Ishikawa (cell line): ENCODE data around the gene KRTAP20-1.

Experiments used
- CEBPB ChIP-seq: IDR thresholded peaks from 2 replicates; pipeline ENCODE4 v1.6.1; 2012
- CREB1 ChIP-seq: IDR thresholded peaks from 2 replicates; pipeline ENCODE4 v1.6.1; 2012; ENCODE audit warnings: low read depth
- EP300 ChIP-seq: IDR thresholded peaks from 2 replicates; pipeline ENCODE4 v1.6.1; 2012; ENCODE audit warnings: borderline replicate concordance
- FOXM1 ChIP-seq: IDR thresholded peaks from 2 replicates; pipeline ENCODE4 v1.6.1; 2012; ENCODE audit warnings: low read depth, borderline replicate concordance
- RAD21 ChIP-seq: IDR thresholded peaks from 2 replicates; pipeline ENCODE4 v1.6.1; 2012; ENCODE audit warnings: low read depth
- TAF1 ChIP-seq: IDR thresholded peaks from 2 replicates; pipeline ENCODE4 v1.6.1; 2012; ENCODE audit warnings: low read depth, mild to moderate bottlenecking
- TCF12 ChIP-seq: IDR thresholded peaks from 2 replicates; pipeline ENCODE4 v1.6.1; 2012; ENCODE audit warnings: low read depth
- TEAD4 ChIP-seq: IDR thresholded peaks from 2 replicates; pipeline ENCODE4 v1.6.1; 2012
- YY1 ChIP-seq: IDR thresholded peaks from 2 replicates; pipeline ENCODE4 v1.6.1; 2012; ENCODE audit warnings: low read depth
- ZBTB7A ChIP-seq: IDR thresholded peaks from 2 replicates; pipeline ENCODE4 v1.6.1; 2012; ENCODE audit warnings: low read depth
- TF ChIP-seq, protein P1 (sequence below): IDR thresholded peaks from 2 replicates; pipeline ENCODE4 v1.6.1; 2012
- TF ChIP-seq, protein P2 (sequence below): IDR thresholded peaks from 2 replicates; pipeline ENCODE4 v1.6.1; 2012; ENCODE audit warnings: low read depth, mild to moderate bottlenecking

DNA sequence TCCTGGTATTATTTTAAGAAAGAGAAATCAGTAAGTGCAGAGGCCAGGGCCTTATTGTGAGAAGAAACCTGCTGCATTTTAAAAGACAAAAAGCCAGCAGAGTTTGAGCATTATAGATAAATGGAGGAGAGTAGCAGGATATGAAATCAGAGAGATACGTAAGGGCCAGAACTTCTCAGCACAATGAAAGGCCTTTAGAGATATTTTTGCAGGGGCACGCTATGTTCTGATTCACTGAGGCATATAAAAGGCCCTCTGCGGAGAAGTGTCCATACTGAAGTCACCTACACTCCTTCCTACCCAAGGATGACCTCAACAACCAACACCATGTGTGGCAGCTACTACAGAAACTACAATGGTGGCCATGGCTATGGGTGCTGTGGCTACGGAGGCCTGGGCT, 24.1 kb upstream of the KRTAP20-1 start, which contains the start of gene KRTAP6-3:
- no peak for TF ChIP-seq RAD21
- TF ChIP-seq, protein P1, sequence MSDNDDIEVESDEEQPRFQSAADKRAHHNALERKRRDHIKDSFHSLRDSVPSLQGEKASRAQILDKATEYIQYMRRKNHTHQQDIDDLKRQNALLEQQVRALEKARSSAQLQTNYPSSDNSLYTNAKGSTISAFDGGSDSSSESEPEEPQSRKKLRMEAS: no peak
- TF ChIP-seq YY1: no peak
- no peak for TF ChIP-seq TAF1
- TF ChIP-seq, protein P2, sequence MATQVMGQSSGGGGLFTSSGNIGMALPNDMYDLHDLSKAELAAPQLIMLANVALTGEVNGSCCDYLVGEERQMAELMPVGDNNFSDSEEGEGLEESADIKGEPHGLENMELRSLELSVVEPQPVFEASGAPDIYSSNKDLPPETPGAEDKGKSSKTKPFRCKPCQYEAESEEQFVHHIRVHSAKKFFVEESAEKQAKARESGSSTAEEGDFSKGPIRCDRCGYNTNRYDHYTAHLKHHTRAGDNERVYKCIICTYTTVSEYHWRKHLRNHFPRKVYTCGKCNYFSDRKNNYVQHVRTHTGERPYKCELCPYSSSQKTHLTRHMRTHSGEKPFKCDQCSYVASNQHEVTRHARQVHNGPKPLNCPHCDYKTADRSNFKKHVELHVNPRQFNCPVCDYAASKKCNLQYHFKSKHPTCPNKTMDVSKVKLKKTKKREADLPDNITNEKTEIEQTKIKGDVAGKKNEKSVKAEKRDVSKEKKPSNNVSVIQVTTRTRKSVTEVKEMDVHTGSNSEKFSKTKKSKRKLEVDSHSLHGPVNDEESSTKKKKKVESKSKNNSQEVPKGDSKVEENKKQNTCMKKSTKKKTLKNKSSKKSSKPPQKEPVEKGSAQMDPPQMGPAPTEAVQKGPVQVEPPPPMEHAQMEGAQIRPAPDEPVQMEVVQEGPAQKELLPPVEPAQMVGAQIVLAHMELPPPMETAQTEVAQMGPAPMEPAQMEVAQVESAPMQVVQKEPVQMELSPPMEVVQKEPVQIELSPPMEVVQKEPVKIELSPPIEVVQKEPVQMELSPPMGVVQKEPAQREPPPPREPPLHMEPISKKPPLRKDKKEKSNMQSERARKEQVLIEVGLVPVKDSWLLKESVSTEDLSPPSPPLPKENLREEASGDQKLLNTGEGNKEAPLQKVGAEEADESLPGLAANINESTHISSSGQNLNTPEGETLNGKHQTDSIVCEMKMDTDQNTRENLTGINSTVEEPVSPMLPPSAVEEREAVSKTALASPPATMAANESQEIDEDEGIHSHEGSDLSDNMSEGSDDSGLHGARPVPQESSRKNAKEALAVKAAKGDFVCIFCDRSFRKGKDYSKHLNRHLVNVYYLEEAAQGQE: no peak
- no peak for TF ChIP-seq ZBTB7A
- no peak for TF ChIP-seq FOXM1
- TF ChIP-seq EP300: no peak
- TF ChIP-seq TEAD4: no peak
- no peak for TF ChIP-seq TCF12
- no peak for TF ChIP-seq CREB1
- TF ChIP-seq CEBPB: no peak
